Fibroblast of gingiva (primary cell): Measurements from ENCODE around the gene CBX8.
"Not testable (repeated sequence)": the region's sequence is repeated elsewhere in the genome, so short reads cannot be mapped to it uniquely, and the experiment has no call there.

Source experiments
- DNase-seq: peaks from one replicate; pipeline ENCODE4 v3.0.0-alpha.2; 2011; ENCODE audit warnings: low read depth

Gene CBX8

GRCh38 chr17:79779084-79779529, 17.8 kb downstream of the CBX8 start:
- DNase-seq = no peak

- no peak for DNase-seq
Measured at GRCh38 chr17:79778504-79779083, 18.3 kb downstream of the CBX8 start.

- DNase-seq = peak; percentile 55
Measured at GRCh38 chr17:79777894-79778503, 18.9 kb downstream of the CBX8 start, which contains the start of gene CBX2. Gene CBX2 (plus strand): TSS chr17:79778148. CDS start chr17:79778236, 88 bp downstream.

GRCh38 chr17:79777120-79777893, 19.6 kb downstream of the CBX8 start:
- peak; percentile 20 for DNase-seq

- no peak for DNase-seq
Measured at GRCh38 chr17:79776376-79777119, 20.3 kb downstream of the CBX8 start.

- DNase-seq = no peak
Measured at GRCh38 chr17:79775632-79776031, 21.2 kb downstream of the CBX8 start.

- DNase-seq = no peak
Measured at GRCh38 chr17:79774561-79774975, 22.3 kb downstream of the CBX8 start.

GRCh38 chr17:79772726-79773125, 24.2 kb downstream of the CBX8 start:
- DNase-seq = not testable (repeated sequence)

GRCh38 chr17:79771276-79771675, 25.6 kb downstream of the CBX8 start:
- no peak for DNase-seq

- DNase-seq = no peak
Measured at GRCh38 chr17:79769570-79770506, 27.0 kb downstream of the CBX8 start.

GRCh38 chr17:79765708-79766107, 31.2 kb downstream of the CBX8 start:
- no peak for DNase-seq

GRCh38 chr17:79761894-79762589, 34.8 kb downstream of the CBX8 start:
- no peak for DNase-seq

GRCh38 chr17:79760197-79760906, 36.5 kb downstream of the CBX8 start:
- DNase-seq = no peak

- DNase-seq = no peak
Measured at GRCh38 chr17:79758271-79758670, 38.6 kb downstream of the CBX8 start.

- DNase-seq = no peak
Measured at GRCh38 chr17:79757140-79757745, 39.6 kb downstream of the CBX8 start.

- DNase-seq = no peak
Measured at GRCh38 chr17:79755591-79755990, 41.3 kb downstream of the CBX8 start.

GRCh38 chr17:79754903-79755302, 42.0 kb downstream of the CBX8 start:
- DNase-seq = not testable (repeated sequence)

GRCh38 chr17:79754370-79754769, 42.5 kb downstream of the CBX8 start:
- no peak for DNase-seq

- DNase-seq = no peak
Measured at GRCh38 chr17:79752175-79752574, 44.7 kb downstream of the CBX8 start.
